ENCODE data around the gene HSPB9.

DNA sequence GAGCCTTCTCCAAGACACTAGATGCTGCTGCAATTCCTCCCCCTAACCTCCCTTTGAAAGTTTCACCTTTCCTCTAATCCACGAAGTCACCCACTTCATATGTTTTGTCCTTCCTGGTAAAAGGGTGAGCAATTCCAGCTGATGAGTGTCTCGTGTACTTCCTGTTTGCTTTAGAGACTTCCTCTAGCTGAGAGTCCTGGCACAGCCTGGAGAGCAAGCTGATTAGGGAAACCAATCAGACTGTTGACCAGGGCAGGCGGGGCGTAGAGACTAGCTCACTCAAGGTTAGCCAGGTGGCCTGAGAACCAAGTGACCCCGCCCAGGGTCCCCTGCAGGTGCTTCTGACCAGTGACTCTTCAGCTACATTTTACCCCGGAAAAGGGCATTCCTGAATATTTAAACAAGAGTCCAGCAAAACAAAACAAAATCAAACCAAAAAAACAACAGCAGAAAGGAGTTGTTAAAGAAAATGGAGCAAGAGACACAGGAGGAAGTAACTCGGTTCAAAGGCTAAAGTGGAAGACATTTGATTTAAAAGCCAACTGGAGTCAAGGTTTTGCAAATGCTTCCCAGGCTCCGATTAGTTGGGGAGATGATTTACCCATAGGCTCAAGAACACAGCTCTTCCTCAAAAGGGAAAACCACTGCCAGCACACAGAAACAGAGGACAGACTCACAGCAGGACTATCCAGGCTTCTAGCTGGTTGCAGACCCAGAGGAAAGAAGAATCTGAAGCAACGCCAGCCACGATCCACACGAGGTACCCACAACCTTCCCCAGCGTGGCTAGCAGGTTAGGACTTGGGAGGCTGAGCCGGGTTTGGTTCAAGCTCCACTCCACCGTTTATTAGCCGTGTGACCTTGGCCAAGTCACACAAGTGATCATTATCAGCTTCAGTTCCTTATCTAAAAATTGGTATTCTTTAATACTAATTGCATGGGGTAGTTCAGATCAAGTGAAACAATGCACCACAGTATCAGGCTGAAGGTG is 13.4 kb downstream of the HSPB9 start:
- TF ChIP-seq ZBTB7A (IDR thresholded peaks at IDR 0.05; ENCODE audit: low read depth) (no peak), TAF1 (IDR thresholded peaks at IDR 0.05; ENCODE audit: low read depth) (no peak)

All from Ishikawa (cell line).